ENCODE data around the gene DPP8. TPM values are rescaled to one million over a fixed set of nuclear protein-coding genes. Genes with fewer than 3 reads are reported as not detected.

Gene DPP8
- polyA plus RNA-seq, 1 experiment = 29.9 TPM

- POLR2A ChIA-PET = no interaction called here
- Histone ChIP-seq H3K4me3 (ENCODE audit: low read depth, low read length) (no peak overlapping the region), H3K9me3 (ENCODE audit: control insufficient read depth, insufficient read depth, low read length) (no peaks in the 10 kb centered on the region), H3K27ac (ENCODE audit: low read depth, low read length) (no peak overlapping the region), H3K27me3 (ENCODE audit: control insufficient read depth, insufficient read depth, low read length) (no peaks in the 10 kb centered on the region)
- no peak for TF ChIP-seq CTCF (IDR thresholded peaks at IDR 0.05; ENCODE audit: low read depth, low read length)
- CTCF ChIA-PET = no interaction called here
- DNase-seq (ENCODE audit: low read depth, low spot score) = no peak
Observed at GRCh38 chr15:65447145-65447544, 70.3 kb downstream of the DPP8 start.

GRCh38 chr15:65434201-65434600, 83.3 kb downstream of the DPP8 start:
- Histone ChIP-seq H3K9me3 (ENCODE audit: control insufficient read depth, insufficient read depth, low read length) (no peaks in the 10 kb centered on the region), H3K27ac (ENCODE audit: low read depth, low read length) (no peak overlapping the region), H3K27me3 (ENCODE audit: control insufficient read depth, insufficient read depth, low read length) (peaks cover 13% of the 10 kb centered on the region), H3K4me3 (ENCODE audit: low read depth, low read length) (no peak overlapping the region)
- CTCF ChIA-PET = interaction anchor here (6.6 kb wide), 1 partner anchor 33 kb away, joined by 50 read pairs; no protein-coding TSS in a partner anchor
- no peak for DNase-seq (ENCODE audit: low read depth, low spot score)
- POLR2A ChIA-PET = interaction anchor here (0.6 kb wide), 1 partner anchor 12 kb away, joined by 4 read pairs; no protein-coding TSS in a partner anchor
- no peak for TF ChIP-seq CTCF (IDR thresholded peaks at IDR 0.05; ENCODE audit: low read depth, low read length)

GRCh38 chr15:65431731-65432130, 85.8 kb downstream of the DPP8 start:
- no peak overlapping the region for H3K27ac ChIP-seq (ENCODE audit: low read depth, low read length)
- no peak for TF ChIP-seq CTCF (IDR thresholded peaks at IDR 0.05; ENCODE audit: low read depth, low read length)
- no peak overlapping the region for H3K4me3 ChIP-seq (ENCODE audit: low read depth, low read length)
- POLR2A ChIA-PET = no interaction called here
- H3K27me3 ChIP-seq (ENCODE audit: control insufficient read depth, insufficient read depth, low read length) = peaks cover 13% of the 10 kb centered on the region
- no peaks in the 10 kb centered on the region for H3K9me3 ChIP-seq (ENCODE audit: control insufficient read depth, insufficient read depth, low read length)
- CTCF ChIA-PET = no interaction called here
- DNase-seq (ENCODE audit: low read depth, low spot score) = no peak

- no peak for DNase-seq (ENCODE audit: low read depth, low spot score)
- peaks cover 11% of the 10 kb centered on the region for H3K27me3 ChIP-seq (ENCODE audit: control insufficient read depth, insufficient read depth, low read length)
- no peak for TF ChIP-seq CTCF (IDR thresholded peaks at IDR 0.05; ENCODE audit: low read depth, low read length)
- H3K9me3 ChIP-seq (ENCODE audit: control insufficient read depth, insufficient read depth, low read length) = no peaks in the 10 kb centered on the region; the same call in 1 of the 2 replicates
- ChIA-PET POLR2A (no interaction called here), CTCF (interaction anchor here (1.5 kb wide), 1 partner anchor 25 kb away, joined by 5 read pairs; no protein-coding TSS in a partner anchor)
- H3K4me3 ChIP-seq (ENCODE audit: low read depth, low read length) = no peak overlapping the region
- H3K27ac ChIP-seq (ENCODE audit: low read depth, low read length) = no peak overlapping the region
Observed at GRCh38 chr15:65426216-65426853, 91.2 kb downstream of the DPP8 start.

GRCh38 chr15:65424683-65425082, 92.8 kb downstream of the DPP8 start:
- CTCF ChIA-PET = no interaction called here
- H3K27me3 ChIP-seq (ENCODE audit: control insufficient read depth, insufficient read depth, low read length) = peaks cover 15% of the 10 kb centered on the region
- H3K27ac ChIP-seq (ENCODE audit: low read depth, low read length) = no peak overlapping the region
- no peak for DNase-seq (ENCODE audit: low read depth, low spot score)
- H3K9me3 ChIP-seq (ENCODE audit: control insufficient read depth, insufficient read depth, low read length) = no peaks in the 10 kb centered on the region; the same call in 1 of the 2 replicates
- POLR2A ChIA-PET = no interaction called here
- no peak for TF ChIP-seq CTCF (IDR thresholded peaks at IDR 0.05; ENCODE audit: low read depth, low read length)
- H3K4me3 ChIP-seq (ENCODE audit: low read depth, low read length) = no peak overlapping the region

Measured in AG04450 (cell line).